Stimulated activated naive CD4-positive, alpha-beta T cell (primary cell): Measurements from ENCODE around the gene STIMATE.

Source experiments
- DNase-seq, 6 experiments: peaks; one replicate each; lab custom pipeline; 2025; lab: John Stamatoyannopoulos, UW

STIMATE gene

DNA sequence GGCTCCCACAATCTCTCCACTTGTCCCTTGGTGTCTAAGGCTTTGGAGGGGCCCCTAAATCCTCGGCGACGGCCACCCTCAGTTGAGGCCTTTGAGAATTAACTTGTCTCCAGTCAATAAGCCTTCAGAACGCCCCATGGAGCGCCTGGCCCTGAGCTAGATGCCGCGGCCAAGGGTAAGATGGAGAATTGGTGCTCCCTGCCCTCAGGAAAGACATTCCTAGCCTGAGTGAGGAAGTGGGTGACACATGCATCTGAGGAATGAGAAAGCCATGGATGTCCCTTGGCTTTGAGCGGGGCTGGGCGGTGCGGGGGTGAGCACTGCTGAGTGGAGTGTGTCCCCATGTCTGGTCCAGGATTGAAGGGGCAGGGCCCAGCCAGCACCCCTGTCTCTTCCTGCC is 80.1 kb downstream of the STIMATE start:
- no peak for DNase-seq

DNA sequence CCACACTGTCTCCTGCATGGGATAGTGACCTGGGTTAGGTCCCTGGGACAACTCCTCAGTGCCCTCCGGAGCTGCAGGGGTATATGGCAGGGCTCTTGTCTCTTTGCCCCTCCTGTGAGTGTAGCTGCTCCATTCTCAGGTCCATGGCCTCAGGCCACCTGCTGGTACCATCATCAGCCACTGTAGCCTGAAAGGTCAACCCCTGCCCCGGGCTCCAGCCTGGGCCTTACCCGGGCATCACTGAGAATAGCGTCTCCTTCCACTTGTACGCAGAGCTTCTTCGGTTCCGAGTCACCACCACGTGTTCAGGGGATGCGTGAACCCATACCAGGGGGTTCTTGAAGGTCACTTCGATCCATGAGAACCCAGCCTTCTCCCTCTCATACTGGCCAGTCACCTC is 80.7 kb downstream of the STIMATE start:
- no peak for DNase-seq

DNA sequence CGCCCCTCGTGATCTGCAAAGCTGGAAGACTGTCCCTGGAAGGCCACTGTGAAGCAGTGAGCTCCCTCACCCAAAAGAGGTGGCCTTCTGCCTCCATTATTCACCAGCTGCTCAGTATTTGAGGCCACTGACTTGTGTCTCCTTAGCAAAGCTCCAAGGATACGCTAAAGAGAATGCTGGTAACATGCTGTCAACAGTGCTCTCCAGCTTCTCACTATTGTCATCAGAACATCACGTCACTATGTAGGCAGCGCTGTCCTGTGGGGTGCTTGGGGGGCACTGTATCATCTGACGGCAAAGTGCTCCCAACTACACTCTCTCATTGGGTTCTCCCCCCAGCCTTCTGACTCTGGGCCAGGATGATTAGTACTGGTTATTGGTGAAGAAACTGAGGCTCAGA is 81.1 kb downstream of the STIMATE start:
- no peak for DNase-seq

DNA sequence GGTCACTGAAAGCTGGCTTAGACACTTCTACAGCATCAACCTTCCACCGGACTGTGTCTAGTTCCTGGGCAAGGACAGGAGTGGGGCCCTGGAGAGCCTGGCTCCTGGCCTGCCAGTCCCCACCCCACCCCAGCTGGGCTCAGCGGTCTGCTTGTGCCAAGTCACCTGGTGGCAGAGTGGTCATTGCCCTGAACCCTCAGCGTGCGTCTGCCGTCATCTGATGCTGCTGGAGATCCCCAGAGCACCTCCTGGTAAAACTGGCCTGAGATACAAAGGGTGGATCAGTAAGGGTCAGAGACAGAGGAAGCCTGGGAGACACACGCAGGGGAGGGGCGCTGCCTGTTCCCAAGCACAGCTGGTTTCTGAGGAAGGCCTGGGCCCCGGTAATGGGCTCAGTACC is 83.5 kb downstream of the STIMATE start:
- DNase-seq, result no peak

DNA sequence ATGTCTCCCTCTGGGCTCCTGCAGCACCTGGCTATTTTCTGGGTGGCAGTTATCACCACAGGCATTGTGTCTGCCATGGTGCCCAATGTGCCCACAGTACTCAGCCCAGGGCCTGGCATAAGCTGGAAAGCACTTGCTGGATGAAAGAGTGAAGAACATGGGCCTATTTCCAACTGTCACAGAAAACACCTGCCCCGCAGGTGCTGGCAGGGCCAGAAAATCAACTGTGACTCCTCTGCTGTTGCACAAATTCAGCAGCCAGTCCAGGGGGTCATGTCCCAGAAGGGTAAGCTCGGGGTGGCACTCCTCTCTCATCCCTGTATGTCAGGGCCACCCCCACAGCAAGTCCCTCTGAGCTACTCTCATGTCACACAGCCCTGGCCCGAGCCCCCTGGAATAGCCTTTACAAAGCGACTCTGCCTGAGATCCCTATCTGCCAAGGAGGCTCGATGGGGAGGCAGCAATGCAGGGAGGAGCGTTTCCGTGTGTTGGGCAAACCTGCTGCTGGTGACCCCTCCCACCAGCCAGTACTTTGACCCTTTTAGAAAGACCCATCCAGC is 85.8 kb downstream of the STIMATE start:
- no peak for DNase-seq

DNA sequence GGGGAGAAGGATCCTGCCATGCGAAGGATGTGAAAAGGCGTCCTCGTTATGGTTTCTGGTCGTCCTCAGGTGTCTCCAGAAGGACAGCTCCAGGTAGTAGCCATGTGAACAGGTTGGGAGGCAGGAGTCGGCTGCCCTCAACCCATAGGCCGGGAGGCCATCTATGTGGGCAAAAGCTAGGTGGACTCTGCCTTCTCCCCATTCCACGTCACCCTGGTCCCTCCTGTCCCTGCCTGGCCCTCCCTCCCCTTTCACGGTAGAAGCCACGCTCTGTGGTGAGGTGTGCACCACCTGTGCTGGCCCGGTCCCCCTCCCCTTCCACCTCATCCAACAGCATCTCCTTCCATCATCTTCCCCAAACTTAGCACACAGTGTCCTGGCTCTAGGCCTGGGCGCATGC is 86.4 kb downstream of the STIMATE start:
- no peak for DNase-seq

DNA sequence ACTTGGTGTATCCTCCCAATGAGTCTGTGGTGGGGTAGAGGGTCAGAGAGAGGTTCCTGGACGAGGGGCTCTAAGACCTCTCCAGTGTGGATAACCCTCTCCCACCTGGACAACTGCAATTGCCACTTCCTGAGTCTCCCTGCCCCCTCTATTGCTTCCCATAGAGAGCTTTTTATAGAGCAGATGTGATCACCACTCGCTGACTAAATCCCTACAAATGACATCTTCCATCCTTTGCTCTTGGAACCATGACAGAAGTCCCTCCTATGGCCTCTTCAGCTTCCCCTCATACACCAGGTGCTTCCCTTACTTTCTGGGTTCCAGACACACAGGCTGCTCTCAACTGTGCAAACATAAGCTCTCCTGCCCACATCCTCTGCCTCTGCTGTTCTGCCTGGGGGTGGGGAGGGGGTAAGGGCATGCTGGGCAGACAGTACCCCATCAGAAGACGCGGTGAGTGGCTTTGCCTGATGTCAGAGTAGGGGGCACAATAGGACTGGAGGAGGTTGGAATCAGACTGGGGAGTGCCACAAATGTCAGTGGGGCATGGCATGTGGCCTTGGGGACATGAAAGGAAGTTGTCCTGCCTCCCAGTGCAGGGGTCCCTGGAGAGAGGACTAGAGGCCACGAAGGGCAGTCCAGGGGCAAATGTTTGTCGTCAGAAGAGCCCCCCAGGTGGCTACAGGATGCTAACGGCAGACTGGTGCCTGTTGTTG is 87.5 kb downstream of the STIMATE start:
- DNase-seq, result no peak

DNA sequence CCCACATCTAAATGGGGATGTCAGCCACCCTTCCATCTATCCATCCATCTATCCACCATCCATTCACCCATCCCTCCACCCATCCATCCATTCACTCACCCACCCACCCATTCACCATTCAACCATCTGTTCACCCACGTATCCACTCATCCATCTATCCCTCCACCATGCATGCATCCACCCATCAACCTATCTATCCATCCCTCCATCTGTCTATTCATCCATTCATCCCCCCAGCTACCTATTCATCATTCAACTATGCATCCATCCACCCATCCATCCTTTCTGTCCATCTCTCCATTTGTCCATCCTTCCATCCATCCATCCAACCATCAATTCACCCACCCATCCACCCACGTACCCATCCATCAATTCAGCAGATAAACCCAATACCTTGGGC is 88.2 kb downstream of the STIMATE start:
- no peak for DNase-seq

DNA sequence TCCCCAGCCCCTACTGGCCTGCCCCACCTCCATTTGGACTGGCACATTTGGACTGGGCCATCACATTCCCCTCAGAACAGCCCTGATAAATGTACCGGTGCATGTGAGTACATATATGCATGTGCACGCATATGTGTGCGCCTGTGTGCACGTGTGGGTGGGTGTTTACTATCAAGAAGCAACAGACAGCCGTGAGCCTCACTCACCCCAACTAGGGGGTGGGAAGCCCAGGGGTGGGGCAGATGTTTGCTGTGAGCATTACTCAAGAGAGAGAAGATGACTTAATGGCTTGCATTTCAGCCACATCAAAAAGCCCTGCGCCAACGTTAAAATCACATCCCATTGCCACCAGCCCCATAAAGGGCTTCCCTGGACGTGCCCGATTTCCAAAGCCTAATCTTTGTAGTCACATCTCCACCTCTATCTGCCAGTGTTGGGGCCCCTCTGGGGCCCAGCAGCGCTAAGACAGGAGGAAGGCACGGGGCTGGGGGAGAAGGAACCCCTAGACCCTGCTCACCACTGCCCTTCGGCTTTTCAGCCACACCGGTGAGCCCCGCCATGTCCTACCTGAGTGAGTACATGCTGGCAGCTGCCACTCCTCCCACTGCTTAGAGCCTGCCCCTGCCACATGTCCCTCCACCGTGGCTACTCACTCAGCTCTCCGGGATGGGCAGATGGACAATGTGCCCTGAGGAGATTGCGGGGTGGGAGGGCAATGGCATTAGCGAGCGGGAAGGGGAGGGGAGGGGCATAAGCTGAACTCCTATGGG is 91.9 kb downstream of the STIMATE start:
- no peak for DNase-seq

DNA sequence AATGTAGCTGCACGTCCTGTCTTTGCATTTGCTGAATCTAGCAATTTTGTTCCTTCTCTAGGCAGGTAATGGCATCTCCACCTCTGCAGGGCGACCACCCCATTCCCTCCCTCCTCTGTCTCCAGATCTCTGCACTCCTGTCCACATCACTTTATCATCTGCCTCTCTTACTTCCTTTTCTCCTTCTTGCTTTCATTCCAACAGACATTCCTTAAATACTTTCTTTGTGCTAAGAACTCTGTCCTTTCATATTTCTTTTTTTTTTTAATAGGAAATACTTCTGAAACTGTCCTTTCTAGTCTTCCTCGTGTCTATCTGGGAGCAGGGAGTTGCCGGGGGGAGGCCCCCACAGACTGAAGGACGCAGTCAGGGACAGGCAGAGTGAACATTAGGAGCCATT is 95.5 kb downstream of the STIMATE start:
- no peak for DNase-seq

DNA sequence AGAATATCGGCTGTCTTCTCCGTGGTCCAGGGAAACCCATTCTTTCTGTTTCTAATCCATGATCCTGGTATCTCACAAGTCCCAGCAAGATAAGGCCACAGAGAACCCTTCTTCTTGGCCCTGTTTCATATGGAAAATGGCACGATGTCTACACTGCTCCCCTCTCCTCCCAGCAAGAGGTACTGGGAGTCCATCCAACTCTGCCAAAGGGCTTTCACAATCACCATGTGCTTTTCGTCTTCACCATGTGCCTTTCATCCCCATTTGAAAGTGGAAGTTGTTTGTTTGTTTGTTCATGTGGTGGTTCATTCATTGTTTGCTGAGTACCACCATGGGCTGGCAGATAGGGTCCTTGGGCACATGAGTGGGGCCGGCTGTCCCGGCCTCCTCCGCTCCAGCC is 97.3 kb downstream of the STIMATE start:
- no peak for DNase-seq

DNA sequence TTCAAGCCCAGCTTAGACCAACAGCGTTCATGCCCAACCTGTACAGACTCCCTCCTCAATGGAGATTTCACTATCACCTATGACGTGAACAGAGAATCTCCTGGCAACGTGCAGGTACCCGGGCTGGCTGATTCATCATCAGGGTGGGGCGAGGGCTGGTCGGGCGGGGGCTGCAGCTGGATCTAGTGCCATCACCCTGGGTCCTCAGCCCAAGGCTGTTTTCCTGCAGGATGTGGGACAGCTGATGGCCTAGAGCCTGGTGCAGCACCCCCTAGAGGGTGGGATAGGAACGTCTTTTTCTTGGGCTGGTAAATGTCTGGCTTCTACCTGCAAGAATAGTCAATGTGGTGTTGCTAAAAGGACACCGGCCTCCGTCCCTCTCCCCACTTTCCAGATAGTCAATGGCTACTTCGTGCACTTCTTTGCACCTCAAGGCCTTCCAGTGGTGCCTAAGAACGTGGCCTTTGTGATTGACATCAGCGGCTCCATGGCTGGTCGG is 98.3 kb downstream of the STIMATE start:
- DNase-seq, result no peak

DNA sequence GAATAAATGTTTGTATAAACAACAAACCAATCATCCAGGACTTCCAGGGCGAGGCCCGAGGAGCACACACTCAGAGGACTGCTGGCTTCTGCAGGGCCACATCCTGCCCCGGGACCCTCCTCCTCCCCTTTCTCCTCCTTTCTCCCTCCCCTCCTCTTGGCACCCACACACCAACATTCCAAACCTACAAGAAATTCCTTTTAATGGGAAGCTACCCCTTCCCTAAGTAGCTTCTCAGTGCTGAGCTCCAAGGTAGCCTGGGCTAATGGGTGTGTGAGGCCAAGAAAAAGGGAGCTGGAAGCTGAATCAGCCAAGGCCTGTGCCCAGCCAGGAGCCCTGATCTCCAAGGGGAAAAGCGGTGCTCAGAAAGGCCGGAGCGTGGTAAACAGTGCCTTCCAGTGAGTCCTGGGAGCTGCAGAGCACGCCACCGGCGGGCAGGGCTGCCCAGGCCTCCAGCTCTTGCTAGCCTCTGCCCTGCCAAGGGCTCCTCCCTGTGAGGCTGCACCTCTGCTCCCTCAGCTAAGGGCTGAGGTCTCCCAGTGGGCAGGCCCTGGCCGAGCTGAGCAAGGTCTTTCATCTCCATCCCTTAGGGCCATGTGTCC is 98.9 kb downstream of the STIMATE start:
- DNase-seq, result no peak

DNA sequence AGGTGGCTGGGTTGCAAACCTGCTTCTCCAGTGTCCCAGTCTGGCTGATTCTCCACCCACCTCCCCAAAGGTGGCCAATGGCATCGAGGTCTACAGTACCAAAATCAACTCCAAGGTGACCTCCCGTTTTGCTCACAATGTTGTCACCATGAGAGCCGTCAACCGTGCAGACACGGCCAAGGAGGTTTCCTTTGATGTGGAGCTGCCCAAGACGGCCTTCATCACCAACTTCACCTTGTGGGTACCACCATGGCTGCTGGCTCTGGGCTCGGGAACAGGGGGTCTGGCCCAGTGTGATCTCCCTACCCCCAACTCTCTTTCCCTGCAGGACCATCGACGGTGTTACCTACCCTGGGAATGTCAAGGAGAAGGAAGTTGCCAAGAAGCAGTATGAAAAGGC is 100.9 kb downstream of the STIMATE start:
- DNase-seq, result no peak

DNA sequence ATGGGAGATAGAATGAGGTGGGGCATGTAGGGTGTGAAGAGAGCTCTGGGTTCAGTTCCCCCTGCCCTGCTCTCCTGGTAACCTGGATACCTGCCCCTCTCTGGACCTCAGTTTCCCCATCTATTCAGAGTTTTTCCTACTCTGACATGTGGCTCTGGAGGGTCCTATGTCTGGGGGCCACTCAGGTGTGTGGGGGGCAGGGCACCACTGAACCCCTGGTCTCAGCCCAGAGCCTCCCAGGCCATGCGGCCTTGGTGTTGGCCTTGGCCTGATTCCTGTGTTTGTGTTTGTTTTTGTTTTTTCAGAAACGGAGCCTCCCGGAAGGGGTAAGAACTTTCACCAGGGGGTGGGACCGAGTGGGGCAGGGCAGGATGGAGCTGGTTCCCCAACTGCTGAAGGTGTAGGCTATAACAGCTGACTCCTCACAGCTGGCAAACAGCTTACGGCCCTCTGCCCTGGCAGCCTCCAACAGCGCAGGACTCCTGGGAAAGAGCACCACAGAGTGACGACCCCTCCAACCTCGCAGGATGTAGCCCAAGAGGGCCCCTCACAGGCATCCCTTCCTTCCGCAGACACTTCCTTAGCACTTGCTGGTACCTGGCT is 101.9 kb downstream of the STIMATE start:
- no peak for DNase-seq

DNA sequence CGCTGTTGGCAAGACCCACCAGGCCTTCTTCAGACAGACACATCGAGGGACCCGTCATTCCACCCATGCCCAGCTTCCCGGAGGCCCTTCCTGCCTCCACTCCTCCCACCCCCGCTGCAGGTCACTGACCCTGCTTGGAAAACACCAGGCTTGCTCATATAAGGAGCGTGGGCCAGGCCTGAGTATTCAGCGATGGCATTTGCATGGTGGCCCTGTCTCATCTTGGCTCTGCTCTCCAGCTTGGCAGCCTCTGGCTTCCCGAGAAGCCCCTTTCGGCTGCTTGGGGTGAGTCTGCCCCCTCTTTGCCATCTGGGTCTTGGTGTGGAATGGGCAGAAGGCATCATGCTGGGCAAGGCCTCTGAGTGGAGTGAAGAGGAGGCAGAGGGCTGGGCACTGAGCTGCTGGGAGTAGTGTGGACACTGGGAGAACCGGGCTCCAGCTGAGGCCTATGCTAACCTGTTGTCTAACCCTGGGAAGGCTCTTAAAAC is 102.7 kb downstream of the STIMATE start, which contains the start of gene ITIH3:
TSS of gene ITIH3 (plus strand) at position 185 of the 488 bp plus-strand sequence. CDS start at position 193, 8 bp downstream.
- DNase-seq, result no peak

DNA sequence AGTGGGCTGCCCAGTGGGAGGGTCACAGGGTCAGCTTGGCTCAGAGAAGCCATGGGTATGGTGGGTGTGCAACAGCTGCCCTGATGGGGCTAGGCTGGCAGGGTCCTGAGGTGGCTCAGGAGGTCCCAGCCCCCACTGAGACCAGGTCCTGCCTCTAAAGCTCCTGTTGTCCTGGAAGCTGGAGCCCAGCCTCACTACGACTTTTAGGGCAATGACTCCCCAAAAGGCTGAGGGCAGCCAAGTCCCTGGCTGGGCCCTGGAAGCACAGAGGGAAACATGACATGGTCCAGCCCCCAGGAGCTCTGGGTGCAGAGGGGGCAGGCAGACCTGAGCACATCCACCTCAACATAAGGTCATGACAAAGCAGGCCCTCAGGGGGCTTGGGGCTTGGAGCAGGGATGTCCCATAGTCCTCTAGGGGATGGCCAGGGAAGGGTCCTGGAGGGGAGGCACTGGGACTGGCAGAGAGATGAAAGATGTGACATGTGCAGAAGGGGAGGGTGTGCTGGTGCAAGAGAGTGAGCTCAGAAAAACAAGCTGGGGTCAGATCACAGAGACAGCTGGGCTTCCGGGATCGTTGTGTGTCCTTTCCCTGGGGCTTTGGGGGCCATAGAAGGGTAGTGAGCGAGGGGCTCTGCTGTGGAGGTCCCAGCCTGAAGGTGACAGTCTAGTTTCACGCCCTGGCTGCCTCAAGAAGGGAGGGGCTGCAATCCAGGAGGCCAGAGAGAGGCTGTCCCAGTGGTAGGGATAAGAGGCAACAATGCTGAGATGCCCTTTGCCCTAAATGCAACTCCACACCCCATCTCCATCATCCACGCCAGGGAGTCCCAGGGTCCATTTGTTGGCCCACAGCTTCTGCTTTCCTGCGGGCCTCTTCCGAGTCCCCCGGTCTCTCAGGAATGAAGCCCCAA is 103.4 kb downstream of the STIMATE start:
- no peak for DNase-seq

DNA sequence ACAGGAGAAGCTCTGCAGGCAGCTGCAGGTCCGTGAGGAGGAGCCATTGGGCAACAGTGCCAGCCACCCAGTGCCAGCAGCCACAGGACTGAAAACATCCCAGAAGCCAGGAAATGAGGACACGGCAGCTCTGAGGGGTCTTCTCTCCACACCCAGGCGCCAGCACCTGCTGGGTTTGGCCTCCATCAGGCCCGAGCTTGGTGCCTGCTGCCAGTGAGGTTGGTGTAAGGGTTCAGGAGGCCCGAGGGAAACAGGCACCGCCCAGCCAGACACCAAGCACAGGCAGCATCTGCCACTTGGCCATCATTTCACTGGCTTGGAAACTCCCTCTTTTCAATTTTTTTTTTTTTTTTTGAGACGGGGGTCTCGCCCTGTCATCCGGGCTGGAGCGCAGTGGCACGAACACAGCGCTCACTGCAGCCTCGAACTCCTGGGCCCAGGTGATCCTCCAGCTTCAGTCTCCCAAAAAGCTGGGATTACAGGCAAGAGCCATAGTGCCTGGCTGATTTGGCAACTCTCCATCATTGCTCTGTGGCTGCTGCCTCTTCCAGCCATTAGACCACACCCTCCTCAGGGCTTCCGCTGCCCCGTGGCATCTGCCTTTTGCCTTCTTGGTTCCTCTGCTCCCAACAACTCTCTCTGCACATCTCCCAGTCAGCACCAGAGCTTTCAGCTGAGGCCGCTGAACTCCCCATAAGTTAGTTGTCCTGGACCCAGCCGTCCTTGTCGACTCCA is 104.2 kb downstream of the STIMATE start:
- no peak for DNase-seq

DNA sequence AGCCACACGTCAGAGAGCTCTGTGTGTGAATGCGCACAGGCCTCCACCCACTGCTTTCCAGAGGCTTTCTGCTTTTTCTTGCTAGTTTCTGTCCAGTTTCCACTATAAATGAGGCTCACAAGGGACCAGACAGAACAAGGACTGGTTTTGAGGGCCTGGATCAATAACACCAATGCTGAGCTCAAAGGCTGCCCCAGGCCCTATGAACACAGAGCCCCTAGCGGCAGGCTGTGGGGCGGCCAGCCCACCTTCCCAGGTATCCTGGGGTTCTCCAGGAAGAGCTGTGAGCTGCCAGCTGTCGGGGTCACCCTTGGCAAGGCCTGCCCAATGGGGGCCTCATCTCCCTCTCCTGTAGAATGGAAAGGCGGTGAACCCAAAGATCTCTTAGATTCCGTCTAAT is 104.9 kb downstream of the STIMATE start:
- no peak for DNase-seq

DNA sequence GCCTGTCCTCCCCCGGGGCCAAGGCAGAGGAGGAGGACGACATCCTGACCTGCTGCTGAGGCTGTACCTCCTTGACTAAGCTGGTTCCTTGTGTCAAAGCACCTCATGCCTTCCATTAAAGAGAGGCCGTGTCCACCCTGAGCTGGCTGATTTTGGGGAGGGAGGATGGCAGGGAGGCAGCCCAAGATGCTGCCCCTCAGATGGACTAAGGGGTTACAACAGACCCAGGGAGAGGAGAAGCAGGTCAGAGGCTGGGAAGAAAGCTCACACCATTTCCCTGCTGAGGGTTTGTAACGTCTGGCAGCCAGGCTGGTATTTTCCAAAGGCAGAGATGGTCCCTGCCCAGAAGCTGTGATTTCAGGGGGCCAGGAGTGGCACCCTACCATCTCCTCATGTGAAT is 105.4 kb downstream of the STIMATE start:
- no peak for DNase-seq
